Middle frontal gyrus (tissue), 1 donor: ENCODE measurements around the gene HSD3B7.

ENCODE experiments used
- DNase-seq: peaks from one replicate; pipeline ENCODE4 v3.0.0-alpha.2; 2015; ENCODE audit warnings: low spot score; ENCODE audit errors: extremely low spot score

HSD3B7 gene

GRCh38 chr16:30982548-30983288, 2.3 kb upstream of the HSD3B7 start:
- no peak for DNase-seq

- no peak for DNase-seq
Measured at GRCh38 chr16:30983289-30983889, 1.6 kb upstream of the HSD3B7 start.

GRCh38 chr16:30983898-30984610, 953 bp upstream of the HSD3B7 start:
- no peak for DNase-seq

GRCh38 chr16:30985401-30986128, 558 bp downstream of the HSD3B7 start:
- DNase-seq: no peak

- no peak for DNase-seq
Measured at GRCh38 chr16:30986129-30986991, 1.4 kb downstream of the HSD3B7 start.

- no peak for DNase-seq
Measured at GRCh38 chr16:30987581-30988190, 2.7 kb downstream of the HSD3B7 start.

GRCh38 chr16:30989469-30990047, 4.6 kb downstream of the HSD3B7 start:
- DNase-seq: no peak

GRCh38 chr16:30990105-30990504, 5.1 kb downstream of the HSD3B7 start:
- DNase-seq: no peak

GRCh38 chr16:30991052-30991451, 6.0 kb downstream of the HSD3B7 start:
- no peak for DNase-seq

GRCh38 chr16:30992276-30992780, 7.3 kb downstream of the HSD3B7 start:
- no peak for DNase-seq

- no peak for DNase-seq
Measured at GRCh38 chr16:30992931-30993816, 8.2 kb downstream of the HSD3B7 start.

GRCh38 chr16:30995927-30996323, 10.9 kb downstream of the HSD3B7 start:
- DNase-seq: no peak

GRCh38 chr16:30996324-30996984, 11.4 kb downstream of the HSD3B7 start:
- no peak for DNase-seq

GRCh38 chr16:30996985-30997724, 12.1 kb downstream of the HSD3B7 start:
- no peak for DNase-seq

- DNase-seq: no peak
Measured at GRCh38 chr16:30997725-30998711, 13.0 kb downstream of the HSD3B7 start.
